NT2/D1 (cell line): ENCODE results near the gene RNFT2.

Experiments
- YY1 ChIP-seq: IDR thresholded peaks from 2 replicates; pipeline ENCODE4 v1.6.1; 2011; ENCODE audit not compliant: insufficient read length, insufficient read depth
- ZNF274 ChIP-seq: IDR thresholded peaks from 2 replicates; pipeline ENCODE4 v1.6.1; 2011; ENCODE audit warnings: mild to moderate bottlenecking, low read depth, low read length

DNA sequence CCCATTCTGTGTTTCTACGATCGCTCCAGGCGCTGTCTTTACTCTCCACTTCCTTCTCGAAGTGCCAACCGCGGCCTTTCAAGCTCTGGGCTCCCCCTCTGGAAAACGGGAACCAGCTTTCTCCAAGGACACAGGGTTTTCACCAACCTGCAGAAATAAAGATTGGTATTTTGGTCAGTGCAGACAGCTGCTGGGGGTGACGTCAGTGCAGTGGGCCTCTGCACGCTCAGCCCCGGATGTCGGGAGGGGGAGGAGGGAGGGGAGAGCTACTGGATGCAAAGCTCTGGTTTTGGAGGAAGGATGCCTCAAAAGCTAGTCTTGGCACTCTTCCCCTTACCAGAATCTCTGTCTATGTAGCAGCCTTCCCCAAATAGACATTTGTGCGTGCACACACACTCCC lies 123.2 kb downstream of the RNFT2 start:
- no peak for TF ChIP-seq YY1
- no peak for TF ChIP-seq ZNF274
